Stimulated activated CD4-positive, alpha-beta T cell treated with anti-CD3 and anti-CD28 coated beads, Interleukin-12 subunit alpha, Interleukin-12 subunit beta, amount 100 ng/mL, for 24 hours (primary cell): ENCODE results near the gene TOR1B.

Experiments used
- DNase-seq, 2 experiments: peaks; one replicate each; pipeline ENCODE4 v3.0.0-alpha.2; 2020; ENCODE audit warnings: low read depth in 2 of 2

The TOR1B gene

DNA sequence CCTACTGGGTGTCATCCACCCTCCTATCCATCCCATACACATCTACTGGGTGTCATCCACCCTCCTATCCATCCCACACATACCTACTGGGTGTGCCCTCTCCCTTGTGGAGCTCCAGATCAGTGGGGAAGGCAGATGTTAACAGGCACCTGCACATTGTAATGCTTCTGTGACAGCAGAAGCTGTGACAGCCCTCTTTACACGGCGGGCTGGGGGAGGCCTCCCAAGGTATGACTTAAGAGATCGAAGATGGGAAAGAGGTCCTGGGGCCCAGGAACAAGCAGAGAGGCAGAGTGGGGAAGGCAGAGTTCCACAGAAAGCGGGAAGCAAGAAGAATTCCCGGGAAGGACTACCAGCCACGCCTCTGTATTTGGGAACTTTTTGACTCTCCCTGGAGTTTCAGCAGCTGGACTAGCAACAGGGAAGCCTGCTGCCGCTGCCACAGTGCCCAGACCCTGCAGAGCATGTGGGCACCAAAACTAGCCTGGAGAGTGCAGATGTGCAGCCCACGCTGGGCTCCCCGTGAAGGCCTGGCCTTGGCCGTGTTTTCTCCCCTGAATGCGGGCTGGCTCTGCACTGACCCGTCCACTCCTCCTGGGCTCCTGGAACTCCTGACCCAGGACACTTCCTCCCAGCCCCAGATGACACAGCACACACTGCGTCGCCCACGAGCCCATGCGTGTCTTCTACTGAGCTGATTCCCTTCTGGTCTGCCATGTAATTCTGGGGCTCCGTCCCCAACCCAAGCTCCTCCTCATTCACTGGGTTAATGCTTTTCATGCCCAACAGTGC, 11.6 kb downstream of the TOR1B start:
- no peak for DNase-seq

DNA sequence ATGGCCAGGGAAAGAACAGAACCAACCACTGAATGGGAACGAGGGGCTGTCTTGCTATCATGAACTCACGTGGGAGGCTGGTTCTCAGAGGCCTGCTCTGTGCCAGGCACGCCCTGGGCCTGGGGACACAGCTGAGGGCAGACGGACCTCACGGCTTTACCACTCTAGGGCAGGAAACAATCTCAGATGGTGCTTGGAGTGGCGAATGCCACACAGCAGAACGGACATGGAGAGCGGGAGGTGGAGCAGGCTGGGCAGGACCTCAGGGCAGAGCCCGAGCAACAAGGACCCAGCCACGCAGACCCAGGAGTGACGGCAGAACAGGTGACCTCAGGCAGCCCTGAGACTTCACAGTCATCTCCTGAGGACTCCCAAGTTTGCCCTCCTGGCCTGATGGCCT, 12.3 kb downstream of the TOR1B start:
- DNase-seq: no peak

GRCh38 chr9:129816501-129817435, 13.8 kb downstream of the TOR1B start:
- no peak for DNase-seq

DNA sequence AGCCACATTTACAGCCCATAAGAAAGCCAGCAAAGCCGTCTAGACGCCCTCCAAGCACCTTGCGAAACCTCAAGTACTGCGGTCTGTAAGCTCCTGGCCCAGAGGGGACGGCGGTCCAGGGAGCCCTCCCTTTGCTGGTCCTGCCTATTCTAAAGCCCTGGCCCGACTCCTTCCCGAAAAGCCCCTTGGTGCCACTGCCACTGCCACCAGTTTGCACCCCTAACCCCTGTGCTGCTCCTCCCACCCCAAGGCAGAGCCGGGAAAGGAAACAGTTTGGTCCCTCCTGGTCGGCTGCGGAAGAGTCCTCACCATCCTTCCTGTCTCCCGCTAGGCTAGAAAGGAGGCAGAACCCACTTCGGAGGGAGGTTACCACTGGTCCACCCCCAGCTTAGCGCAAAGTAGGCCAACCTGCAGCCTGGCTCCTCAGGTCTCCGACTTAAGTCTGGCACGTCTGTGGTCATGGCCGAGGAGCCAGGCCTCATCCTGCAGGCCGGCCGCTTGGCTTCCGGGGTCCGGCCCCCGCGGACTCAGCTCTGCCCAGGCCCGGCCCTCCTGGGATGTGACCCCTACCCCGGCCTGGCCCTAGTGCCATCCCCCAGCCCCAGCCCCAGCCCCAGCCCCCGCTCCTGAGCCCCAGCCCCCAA, 20.0 kb downstream of the TOR1B start:
- DNase-seq: no peak

DNA sequence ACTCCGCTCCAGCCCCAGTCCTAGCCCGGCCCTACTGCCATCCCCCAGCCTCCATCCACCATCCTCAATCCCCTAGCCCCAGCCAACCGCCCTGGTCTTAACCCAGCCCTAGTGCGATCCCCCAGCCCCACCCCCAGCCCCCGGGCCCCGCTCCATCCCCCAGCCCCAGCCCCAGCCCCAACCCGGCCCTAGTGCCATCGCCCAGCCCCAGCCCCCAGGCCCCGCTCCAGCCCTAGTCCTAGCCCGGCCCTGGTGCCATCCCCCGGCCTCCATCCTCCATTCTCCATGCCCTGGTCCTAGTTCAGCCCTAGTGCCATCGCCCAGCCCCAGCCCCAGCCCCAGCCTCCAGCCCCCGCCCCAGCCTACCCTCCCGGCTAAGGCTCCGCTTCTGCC, 20.6 kb downstream of the TOR1B start:
- DNase-seq: no peak

GRCh38 chr9:129823935-129824601, 21.1 kb downstream of the TOR1B start, which contains the start of gene TOR1A:
Gene TOR1A (minus strand): TSS chr9:129824136. CDS start chr9:129824085, 51 bp downstream.
- peak; percentile 83 to 92 for DNase-seq

DNA sequence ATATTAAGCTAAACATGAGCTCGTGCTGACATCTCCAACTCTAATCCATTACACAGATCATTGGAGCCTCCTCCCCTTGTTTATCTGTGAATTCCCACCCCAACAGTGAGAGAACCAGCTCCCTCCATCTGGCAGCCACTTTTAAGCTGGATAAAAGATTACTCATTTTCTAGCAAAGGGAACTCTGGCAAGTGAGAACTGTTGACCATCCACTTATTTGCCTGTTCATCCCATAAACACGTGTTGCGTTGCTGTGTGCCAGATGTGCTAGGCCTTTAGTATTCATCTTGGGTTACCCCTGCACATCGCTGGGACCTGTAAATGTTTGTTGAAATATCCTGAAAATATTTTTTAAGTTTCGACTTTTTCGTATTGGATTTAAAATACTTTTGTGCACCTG, 23.4 kb downstream of the TOR1B start:
- no peak for DNase-seq

GRCh38 chr9:129826759-129827158, 23.8 kb downstream of the TOR1B start:
- DNase-seq: no peak

GRCh38 chr9:129828051-129828450, 25.1 kb downstream of the TOR1B start:
- DNase-seq: no peak

GRCh38 chr9:129828969-129829368, 26.0 kb downstream of the TOR1B start:
- DNase-seq: no peak

GRCh38 chr9:129832982-129833381, 30.0 kb downstream of the TOR1B start:
- DNase-seq: no peak

- peak; percentile 28 to 34 for DNase-seq
These were observed 31.6 kb downstream of the TOR1B start for GRCh38 chr9:129834489-129835127.

DNA sequence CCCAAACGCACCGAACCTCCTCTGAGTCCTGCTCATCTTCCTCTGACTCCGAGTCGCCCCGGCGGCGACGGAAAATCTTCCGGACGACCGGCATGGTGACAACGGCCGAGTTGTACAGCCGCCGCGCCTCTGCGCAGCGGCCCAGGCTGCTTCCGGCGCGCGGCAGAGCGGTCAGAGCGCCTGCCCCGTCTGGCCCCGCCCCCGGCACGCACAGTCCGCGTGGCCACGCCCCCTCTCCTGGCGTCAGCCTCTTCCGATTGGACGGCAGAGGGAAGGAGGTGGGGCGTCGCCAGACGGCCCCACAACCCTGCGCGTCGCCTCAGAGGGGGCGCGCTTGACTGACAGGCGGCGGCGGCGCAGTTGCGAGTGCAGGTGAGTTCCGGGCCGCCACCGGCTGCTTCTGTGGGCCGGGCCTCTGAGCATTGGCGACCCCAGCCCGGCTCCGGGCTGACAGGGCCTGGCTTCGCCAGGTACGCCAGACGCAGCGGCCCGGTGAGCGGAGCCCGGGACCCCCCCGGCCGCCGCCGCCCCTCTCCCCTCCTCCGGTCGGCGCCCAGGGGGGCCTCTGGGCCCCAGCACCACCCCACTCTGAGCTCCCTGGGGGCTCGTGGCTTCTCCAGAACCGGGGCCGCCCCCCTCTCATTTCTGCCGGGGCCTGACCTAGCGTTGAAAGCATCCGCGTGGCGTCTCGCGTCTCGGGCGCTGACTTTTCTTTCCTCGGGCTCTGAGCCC, 32.3 kb downstream of the TOR1B start, which contains the start of the genes C9orf78 and USP20:
C9orf78 (minus strand) TSS at position 148 of the 732 bp plus-strand sequence; CDS start at position 94, 54 bp downstream.
USP20 (plus strand) TSS at position 331 of the 732 bp plus-strand sequence. CDS start 17,098 bp downstream, outside the sequence.
- DNase-seq: peak; percentile 90 to 96

- DNase-seq: no peak
These were observed 32.9 kb downstream of the TOR1B start for GRCh38 chr9:129835860-129836223.

- peak in 1 of 2 experiments; percentile 39 for DNase-seq
These were observed 33.5 kb downstream of the TOR1B start for GRCh38 chr9:129836311-129837007.

DNA sequence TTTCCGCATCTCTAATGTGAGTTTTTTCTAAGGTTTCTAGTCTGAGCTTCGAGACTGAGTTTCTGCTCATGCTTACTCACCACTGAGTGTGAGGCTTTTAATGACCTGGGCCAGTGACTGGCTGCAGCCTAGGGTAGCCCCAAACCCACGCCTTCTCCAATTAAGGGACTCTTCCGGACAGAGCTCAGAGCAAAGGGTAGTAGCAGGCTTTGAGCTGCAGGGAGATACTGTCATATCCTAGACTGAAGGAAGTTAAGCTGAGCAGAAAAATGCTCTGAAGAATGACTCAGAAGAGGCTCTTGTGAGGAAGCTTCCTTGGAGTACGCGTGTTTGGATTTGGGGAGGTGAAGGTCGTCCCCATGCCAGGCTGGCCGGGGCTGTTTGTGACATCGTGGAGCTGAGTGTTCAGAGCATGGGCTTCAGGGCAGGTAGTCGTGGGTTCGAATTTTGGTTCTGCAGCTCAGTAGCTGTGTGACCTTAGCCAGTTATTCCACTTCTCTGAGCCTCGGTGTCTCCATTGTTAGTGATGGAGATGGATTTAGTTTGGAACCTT, 35.8 kb downstream of the TOR1B start:
- DNase-seq: peak in 1 of 2 experiments; percentile 33

GRCh38 chr9:129839324-129840023, 36.5 kb downstream of the TOR1B start:
- DNase-seq: no peak

GRCh38 chr9:129840034-129840433, 37.0 kb downstream of the TOR1B start:
- no peak for DNase-seq

DNA sequence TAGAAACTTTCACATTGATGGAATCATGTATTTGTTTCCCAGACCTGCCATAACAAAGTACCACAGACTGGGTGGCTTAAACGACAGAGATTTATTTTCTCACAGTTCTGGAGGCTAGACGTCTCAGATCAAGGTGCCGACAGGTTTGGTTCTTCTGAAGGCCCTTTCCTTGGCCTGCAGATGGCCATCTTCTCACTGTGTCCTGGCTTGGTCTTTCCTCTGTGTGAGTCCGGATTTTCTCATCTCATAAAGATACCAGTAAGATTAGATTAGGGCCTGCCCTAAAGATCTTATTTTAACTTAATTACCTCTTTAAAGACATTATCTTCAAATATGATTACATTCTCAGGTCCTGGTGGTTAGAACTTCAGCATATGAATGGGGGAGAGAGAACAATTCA, 38.1 kb downstream of the TOR1B start:
- DNase-seq: no peak
